CD4-positive, alpha-beta T cell treated with Interleukin-6 at 100 ng/mL for 8 hours (primary cell): Measurements from ENCODE around the gene ANKRD35.

ENCODE experiments used
- DNase-seq: peaks from one replicate; pipeline ENCODE4 v3.0.0-alpha.2; 2020; ENCODE audit warnings: mixed read lengths, low spot score

Gene ANKRD35

DNA sequence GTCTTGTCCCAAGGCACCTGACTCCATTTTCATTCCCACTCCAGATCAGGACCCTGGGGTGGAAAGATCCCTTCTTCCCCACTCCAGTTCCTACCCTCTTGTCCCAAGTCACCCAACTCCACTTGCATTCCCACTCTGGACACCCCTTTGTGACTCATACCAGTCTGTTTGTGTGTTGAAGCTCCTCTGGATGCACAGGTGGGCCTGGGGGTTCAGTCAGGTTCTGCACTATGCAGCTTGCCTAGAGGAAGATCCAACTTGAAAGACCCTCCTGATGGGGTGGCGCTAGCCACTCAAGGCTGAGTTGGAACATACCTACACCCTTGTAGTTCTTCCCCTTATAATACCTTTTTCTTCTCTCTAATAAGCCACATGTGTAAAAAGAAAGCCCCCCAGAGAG lies 9.8 kb upstream of the ANKRD35 start:
- no peak for DNase-seq

DNA sequence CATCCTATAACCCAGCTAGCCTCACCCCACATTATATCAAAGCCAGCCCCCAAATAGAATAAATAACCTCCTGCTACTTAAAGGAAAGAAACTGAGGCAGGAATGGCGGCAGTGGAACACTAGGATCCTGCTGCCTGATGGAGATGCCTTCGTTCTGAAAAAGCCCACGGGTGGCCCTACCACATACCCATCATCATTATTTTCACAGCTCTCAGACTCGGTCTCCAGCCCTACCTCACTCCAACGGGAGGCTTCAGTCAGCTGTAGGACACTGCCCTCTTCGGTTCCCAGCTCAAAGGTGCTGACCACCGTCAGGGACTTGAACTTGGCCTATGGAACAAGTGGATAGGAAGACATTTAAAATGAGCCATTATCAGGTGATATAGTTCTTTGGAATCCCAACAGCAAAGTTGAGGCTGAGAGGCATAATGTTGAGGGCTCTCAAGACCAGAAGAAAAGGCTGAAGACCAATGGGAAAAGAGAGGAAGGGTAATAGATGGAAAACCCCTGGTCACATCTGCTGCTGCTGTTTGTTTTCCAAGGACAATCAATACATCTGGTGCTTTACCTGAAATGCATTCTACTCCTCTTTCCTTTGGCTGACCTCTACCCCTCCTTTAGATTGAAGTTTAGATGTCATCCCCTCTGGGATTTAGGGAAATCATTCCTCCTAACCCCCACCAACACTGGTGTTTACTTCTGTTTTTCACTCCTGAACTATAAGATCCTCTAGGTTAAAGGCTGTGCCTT lies 7.8 kb upstream of the ANKRD35 start:
- DNase-seq: no peak

DNA sequence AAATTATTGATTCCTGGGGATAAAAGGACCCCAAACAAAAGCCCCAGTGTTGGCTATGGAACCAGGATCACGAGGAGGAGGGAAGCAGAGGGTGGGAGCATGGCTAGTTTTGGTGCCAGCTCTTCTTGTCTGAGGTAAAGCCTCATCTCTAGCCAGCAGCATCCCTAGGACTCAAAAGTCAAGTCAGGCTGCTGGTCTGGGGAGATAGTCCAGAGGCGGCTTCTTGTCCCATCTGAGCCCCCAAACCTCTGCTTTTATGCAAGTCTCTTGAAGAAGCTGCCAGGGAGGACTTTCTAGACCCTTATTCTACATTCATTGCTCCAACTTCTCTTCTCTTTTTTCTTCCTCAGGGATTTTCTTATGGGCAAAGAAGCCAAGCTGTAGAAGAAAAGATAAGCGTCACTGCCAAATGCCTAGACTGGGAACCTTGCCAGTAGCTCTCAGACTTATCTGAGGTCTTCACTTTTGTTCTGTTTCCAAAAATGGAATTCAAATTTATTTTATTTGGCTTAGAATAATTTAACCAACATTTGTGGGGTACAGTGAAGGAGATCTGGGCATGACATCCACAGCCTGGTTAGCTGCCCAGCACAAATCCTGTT lies 6.9 kb upstream of the ANKRD35 start:
- no peak for DNase-seq

DNA sequence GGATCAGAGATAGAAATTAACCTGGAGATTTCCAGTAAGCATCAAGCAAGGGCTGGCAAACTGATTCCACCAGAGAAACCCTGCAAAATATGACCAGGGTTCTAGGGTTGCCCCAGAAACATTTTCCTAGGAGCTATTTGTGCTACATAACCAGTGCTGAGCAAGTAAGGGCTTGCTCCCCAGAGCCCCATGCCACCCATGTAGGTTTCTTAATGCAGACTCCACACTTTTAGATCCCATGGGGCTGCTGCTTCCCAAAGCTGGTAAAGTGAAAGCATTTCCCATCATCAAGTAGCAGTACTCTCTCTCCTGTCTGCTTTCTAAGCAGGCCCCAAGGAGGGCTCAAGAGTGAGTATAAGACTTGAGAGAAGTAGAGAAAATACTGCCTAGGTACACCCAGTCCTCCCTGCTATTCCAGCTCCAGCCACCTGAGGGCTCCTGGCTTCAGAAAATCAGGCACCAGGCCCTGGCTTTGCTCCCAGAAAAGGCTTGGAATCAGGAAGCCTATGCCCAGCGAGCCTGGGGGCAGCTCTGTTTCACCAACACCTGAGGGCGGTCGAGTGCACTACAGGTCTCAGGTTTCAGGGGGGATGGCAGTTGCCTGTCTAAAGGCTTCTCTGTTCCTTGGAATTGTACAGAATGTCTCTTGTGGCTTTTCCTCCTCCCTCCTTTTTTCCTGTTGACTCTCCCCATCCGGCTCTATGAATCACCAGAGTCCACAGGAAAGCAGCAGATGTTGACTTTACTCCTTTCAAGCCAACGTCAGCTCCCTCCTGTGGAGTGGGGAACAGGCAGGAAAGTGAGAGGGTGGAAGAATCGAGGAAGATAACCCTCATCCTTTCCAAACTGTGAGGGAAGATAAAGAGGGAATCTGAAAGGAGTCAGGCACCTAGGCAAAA lies 6.2 kb upstream of the ANKRD35 start:
- DNase-seq: peak; percentile 22

DNA sequence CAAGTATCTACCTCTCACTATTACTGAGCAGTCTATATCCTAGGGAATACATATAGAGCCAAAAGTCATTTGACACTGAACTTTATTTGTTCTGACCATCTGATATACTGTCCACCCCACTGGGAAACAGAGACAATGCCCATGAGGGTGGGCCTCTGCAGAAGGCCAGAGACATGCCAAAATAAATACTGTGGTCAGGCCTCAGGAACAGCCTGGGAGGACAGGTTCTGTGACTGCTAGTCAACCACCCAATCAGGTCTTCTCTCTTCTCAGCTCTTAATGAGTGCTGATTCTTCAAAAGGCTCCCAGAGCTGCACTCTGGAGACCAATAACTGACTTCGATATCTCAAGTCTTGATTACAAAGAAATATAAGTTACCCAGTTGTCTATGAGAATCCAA lies 5.5 kb upstream of the ANKRD35 start:
- no peak for DNase-seq

DNA sequence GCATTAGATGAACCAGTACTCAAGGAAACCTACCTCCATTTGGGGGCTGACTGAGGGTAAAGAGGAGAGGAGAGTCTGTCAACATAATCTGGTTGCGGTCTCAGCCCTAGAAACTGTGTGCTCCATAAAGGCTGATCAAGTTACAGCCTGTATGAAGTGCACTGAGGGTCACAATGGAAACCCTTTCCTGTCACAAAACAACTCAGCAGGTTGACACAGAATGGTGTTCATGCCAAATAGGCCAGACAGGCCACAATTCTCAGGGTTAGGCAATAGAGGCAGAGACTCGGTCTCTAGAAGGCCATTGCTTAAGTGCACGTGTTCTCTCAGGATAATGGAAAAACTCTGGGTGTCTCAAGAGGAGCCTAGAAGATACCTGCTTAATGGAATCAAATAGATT lies 4.1 kb upstream of the ANKRD35 start:
- DNase-seq: no peak

DNA sequence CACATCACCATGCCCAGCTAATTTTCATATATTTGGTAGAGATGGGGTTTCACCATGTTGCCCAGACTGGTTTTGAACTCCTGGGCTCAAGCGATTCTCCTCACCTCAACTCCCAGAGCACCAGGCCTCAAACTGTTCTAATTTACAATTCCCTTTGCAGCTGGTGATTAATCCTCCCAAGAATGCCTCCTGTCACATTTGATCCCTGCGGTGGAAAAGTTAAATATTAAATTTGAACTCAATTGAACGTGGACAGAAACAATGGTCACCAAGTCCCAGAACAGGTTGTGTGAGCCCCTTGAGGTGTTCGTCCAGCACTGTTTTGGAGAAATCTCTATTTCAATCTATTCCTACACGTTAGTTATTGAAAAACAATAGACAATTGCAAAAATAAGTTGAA lies 2.0 kb upstream of the ANKRD35 start:
- no peak for DNase-seq

DNA sequence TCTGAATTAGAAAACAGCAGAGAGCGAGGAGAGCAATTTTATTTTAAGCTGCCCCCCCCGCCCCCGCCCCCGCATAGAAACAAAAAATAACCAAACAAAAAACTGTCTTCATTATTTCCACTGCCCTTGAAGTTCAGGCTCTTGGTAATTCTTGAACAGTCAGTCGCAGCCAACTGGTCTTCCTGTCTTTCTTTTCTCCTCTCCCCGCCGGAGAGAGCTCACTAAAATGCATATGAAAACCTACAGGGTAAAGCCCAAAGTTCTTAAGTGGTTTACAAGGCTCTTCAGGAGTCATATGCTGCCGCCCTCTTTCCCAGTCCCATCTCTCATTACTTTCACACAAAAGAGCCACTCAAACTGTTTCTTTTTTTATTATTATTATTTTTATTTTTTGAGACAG lies 1.1 kb upstream of the ANKRD35 start:
- DNase-seq: no peak

DNA sequence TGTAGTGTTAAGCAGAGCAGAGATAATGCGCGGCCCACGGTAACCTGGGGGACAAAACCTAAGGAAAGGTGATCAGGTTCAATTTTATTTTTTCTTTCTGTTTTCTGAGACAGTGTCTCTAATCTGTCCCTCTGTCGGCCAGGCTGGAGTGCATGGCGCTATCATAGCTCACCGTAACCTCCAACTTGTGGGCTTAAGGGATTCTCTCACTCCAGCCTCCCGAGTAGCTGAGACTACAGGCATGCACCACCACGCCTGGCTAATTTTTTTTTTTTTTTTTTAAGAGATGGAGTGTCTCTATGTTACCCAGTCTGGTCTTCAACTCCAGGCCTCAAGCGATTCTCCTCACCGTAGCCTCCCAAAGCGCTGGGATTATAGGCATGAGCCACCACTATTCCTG lies 724 bp upstream of the ANKRD35 start:
- DNase-seq: no peak

DNA sequence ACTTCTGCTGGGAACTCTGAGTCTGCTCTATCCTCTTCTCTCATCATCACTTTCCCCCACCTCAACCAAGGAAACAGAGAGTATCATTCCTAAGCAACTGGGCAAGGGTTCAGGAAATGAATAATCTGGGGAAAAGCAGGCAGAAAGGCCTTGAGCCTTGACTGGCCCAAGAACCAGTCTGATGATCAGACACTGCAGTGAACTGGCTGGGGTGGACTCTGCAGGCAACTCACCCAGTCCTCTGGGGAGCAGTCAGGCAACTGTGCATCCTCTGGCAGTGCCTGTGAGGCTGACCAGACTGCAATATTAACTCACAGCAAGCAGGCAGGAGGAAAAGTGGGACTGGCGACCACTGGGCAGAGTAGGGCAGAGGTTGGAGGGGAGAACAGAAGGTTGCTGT lies 991 bp downstream of the ANKRD35 start:
- DNase-seq: no peak

DNA sequence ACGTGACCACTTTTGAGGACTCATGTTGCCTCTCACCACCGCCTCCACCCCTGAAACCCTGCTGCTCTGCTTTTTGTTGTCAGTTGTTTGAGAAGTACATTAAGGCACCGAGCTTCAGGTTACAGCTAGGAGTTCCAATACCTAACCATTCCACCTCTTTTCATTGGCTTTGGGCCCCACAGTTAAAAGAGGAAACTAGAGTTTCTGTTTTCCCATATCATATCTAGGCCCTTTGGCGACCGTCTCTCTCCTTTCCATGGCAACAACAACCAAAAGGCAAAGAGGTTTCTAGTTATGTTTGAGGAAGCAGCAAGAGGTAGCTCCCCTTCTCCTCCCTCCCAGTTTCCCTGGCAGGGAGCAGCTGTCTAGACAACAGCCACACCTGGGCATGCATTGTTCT lies 5.9 kb downstream of the ANKRD35 start:
- no peak for DNase-seq

DNA sequence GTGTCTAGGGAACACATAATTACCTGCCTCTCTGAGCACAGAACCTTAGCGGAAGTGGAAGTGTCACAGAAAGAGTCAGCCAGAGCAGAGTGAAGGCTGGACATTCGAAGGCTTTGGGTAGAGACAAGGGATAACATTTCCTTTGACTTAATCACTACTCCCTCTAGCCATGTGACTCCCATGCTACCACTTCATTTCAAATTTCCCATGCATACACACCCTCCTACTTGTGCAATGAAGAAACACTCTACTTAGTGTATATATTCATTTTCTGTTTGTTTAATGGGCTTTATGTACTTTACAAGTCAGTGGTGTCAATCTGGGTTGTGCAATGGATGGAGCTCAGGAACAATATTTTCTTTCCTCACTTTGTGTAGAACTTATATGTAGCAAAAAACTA lies 6.9 kb downstream of the ANKRD35 start:
- no peak for DNase-seq

DNA sequence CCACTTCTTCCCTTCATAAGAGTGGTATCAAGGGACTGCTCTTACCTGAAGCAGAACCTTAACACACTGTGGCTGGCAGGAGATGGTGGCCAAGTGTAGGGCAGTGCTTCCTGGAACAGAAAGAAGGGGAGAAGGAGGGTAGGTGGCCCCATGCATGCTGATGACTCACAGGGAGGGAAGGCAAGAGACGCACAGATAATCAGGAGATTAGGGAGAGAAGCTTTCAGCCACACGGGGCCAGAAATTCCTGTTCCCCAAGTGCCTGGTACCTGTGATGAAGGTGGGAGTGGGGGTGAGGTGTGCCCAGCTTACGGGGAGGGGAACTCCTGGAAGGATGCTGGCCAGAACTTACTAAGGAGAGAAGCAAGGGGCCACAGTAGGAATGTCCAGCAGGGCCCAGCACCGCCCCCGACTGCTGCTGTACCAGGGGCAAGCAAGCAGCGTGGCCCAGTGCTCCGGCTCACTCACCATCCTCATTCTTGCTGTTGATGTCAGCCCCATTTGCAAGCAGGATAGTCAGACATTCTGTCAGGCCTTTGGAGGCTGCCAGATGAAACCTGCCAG lies 7.7 kb downstream of the ANKRD35 start:
- no peak for DNase-seq

DNA sequence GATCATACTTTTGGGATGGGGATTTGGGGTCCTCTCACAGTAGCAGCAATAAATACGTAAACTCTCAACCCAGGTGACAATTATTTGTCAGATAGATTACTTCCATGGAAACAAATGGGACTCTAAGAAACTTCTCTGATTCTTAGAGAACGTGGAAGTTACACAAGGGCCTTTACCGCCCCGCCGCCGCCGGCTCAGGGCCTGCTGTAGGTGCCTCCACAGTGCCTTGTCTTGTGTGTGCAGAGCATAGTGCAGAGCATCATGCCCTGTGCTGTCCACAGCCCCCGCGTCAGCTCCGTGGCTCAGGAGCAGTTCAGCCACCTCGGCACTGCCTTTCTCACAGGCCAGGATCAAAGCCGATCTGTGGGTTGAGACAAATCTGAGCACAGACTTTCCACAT lies 11.0 kb downstream of the ANKRD35 start:
- no peak for DNase-seq

DNA sequence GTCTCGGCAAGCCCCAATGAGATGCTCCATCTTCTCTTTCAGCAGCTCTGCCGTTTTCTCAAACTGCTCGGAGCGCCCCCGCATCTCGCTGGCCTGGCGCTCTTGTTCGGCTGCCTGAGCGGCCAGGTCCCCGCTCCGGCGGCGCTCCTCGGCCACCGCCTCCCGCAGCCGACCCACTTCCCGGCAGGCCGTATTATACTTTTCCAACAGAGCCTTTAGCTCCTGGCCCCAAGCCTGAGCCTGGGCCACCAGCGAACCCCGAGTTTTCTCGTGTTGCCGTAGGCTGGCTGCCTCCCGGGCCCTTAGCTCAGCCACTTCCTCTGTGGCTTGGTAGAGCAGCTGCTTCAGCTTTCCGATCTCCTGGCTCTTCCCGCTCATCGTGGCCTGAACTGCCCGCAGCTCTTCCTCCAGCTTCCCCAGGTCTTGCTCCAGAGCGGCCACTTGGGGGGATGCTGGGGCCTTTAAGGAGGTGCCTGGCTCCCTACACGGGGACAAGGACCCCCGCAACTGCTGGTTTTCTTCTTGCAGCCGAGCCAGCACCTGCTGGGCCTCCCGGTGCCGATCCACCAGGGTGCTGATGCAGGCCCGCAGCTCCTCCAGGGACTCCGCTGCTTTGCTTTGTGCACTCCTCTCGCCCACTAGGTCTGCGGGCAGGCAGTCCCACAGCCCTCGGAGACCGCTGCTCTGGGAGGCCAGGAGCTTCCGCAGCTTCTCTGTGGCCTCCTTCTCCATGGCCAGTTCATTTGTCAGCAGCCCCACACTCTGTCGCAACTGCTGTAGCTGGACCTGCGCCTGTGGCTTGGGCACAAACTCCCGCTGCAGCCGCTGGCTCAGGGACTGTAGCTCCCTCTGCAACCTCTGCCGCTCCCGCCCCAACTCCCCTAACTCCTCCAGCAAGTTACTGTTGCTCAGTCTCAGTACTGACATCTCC lies 13.4 kb downstream of the ANKRD35 start:
- DNase-seq: peak; percentile 23

DNA sequence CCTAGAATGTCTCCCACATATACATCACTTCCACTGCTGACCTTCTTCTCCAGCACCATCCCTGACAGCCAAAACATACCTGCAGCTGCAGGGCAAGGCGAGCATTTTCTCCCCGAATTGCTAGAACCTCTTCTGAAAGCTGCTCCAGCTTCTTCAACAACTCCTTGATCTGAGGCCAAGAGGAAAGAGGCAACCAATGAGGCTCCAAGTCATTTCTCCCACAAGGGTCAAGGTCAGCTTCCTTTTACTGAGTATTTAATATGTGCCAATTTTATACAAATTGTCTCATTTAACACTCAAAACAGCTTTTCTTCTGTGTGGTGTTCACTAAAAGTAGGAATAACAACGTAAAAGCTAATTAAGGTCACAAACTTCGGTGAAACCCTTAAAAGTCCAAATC lies 17.4 kb downstream of the ANKRD35 start:
- no peak for DNase-seq

DNA sequence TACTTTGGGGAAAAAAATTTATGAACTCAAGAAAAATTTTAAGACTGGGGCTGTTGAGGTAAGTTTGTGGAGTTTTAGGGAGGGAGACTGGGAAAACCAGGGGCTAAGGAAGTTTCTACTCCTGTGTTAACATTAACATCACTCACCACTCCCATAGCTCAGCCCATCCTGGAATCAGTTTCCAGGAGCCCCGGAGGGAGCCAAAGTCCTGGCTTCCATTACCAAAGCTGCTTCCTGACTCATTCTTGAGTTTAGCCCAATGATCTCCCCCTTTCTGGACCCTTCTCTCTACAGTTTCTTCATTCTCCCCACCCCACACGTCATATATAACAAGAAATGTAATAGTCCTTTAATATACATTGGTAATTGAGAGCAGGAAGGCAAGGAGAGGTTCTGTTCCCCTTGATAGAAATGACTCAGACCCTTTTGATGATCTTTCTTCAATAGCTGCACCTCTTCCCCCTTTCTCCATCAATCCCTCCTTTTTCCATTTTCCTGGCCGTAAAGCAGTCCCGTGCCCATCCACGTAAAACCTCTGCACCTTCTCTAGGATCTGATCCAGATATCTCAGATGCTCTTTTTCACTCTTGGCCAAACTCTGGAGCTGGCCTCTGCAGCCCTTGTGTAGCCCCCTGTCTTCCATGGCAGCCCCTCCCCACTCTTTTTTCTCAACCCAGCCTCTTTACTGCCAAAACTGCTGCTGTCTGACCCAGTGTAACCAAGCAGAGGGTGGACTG lies 22.2 kb downstream of the ANKRD35 start:
- no peak for DNase-seq

DNA sequence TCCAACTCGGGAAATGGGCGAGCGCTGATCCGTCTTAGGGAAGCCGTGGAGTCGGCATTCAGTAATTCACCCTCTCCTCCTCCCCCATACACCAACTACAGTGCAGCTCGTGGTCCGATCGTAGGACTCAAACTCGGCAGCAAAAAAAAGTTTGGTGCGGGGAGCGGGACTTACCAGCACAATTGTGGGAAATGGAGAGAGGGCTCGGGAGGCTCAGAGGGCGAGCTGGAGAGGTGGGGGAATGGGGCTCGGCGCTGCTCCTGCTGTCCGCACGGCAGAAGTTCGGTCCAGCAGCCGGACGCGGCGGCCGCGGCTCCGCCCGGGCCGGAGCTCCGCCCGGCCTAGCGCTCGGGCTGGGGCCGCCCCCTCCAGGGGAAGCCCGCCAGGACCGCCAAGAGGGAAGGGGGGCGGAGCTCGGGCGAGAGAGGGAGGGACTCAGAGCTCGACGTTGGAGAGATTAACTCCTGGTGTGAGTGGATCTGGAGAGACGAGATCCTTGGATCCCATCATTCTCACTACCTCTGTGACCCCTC lies 26.1 kb downstream of the ANKRD35 start:
- DNase-seq: peak; percentile 66

DNA sequence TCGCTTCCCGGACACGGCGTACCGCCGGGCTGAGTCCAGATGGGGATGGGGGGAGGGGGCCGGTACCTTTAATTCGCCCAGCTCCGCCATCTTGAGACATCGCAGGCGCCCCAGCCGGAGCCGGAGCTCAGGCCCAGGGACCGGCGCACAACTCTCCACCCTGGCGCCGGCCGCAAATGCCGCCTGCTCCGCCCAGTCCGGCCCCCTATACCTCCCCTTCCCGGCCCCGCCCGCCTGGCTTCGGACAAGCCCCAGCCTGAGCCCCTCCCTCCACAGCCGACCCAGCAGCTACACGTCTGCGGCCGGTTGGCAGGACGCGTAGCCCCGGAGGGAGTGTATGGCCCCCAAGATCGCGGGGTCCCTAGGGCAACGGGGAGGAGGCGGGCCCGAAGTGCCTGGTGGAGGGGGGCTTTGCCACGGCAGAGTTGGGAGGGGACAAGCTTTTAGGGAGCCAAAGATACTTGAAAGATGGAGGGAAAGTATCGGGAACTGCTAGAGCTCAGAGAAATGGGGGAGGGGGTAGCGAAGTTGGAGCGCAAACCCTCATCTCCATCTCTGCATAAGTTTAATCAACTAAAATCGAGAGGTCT lies 26.7 kb downstream of the ANKRD35 start, which contains the start of gene PIAS3:
Gene PIAS3, minus strand, starts transcription at position 181 of the 590 bp plus-strand sequence. Its CDS starts 91 bp downstream, at position 90.
- peak; percentile 79 for DNase-seq
